H9 (cell line): ENCODE measurements around the gene TSPAN18. TPM values are rescaled to one million over a fixed set of nuclear protein-coding genes. Genes with fewer than 3 reads are reported as not detected.

Experiments used
- DNase-seq: peaks from one replicate; pipeline ENCODE4 v3.0.0-alpha.2; 2017
- H2AFZ ChIP-seq: one replicate; pipeline ENCODE4 v1.6.1; 2013; ENCODE audit warnings: mild to moderate bottlenecking, low read length, control low read depth, moderate library complexity
- H2AK5ac ChIP-seq: 2 replicates; pipeline ENCODE4 v1.6.1; 2013; ENCODE audit warnings: low read length, control low read depth, mixed read lengths; ENCODE audit not compliant: insufficient read length
- H2BK120ac ChIP-seq: one replicate; pipeline ENCODE4 v1.6.1; 2013; ENCODE audit warnings: low read depth, mild to moderate bottlenecking, low read length, control low read depth, inconsistent platforms; ENCODE audit not compliant: poor library complexity, severe bottlenecking
- H2BK12ac ChIP-seq: 2 replicates; pipeline ENCODE4 v1.6.1; 2013; ENCODE audit warnings: low read length, control low read depth, mixed read lengths, low read depth; ENCODE audit not compliant: insufficient read length
- H2BK15ac ChIP-seq: 2 replicates; pipeline ENCODE4 v1.6.1; 2013; ENCODE audit warnings: low read depth, low read length, control low read depth
- H2BK20ac ChIP-seq: one replicate; pipeline ENCODE4 v1.6.1; 2013; ENCODE audit warnings: low read depth, mild to moderate bottlenecking, low read length, control low read depth, inconsistent platforms; ENCODE audit not compliant: poor library complexity, severe bottlenecking
- H2BK5ac ChIP-seq: 2 replicates; pipeline ENCODE4 v1.6.1; 2013; ENCODE audit warnings: low read length, control low read depth, mixed read lengths; ENCODE audit not compliant: insufficient read length
- H3K14ac ChIP-seq: 2 replicates; pipeline ENCODE4 v1.6.1; 2013; ENCODE audit warnings: low read length, control low read depth; ENCODE audit not compliant: insufficient read depth
- H3K18ac ChIP-seq: 2 replicates; pipeline ENCODE4 v1.6.1; 2013; ENCODE audit warnings: low read depth, mild to moderate bottlenecking, mixed read lengths, low read length, control low read depth; ENCODE audit not compliant: insufficient read length
- H3K23ac ChIP-seq: 2 replicates; pipeline ENCODE4 v1.6.1; 2013; ENCODE audit warnings: low read length, control low read depth, mixed read lengths, low read depth; ENCODE audit not compliant: insufficient read length
- H3K23me2 ChIP-seq: 2 replicates; pipeline ENCODE4 v1.6.1; 2013; ENCODE audit warnings: low read depth, mild to moderate bottlenecking, mixed read lengths, low read length, control low read depth; ENCODE audit not compliant: insufficient read length, poor library complexity, severe bottlenecking
- H3K27ac ChIP-seq: 2 replicates; pipeline ENCODE4 v1.5.1; 2013; ENCODE audit warnings: low read length, control low read depth, mixed read lengths, low read depth; ENCODE audit not compliant: insufficient read length
- H3K27me3 ChIP-seq: 2 replicates; pipeline ENCODE4 v1.6.1; 2013; ENCODE audit warnings: low read length, control low read depth, inconsistent platforms; ENCODE audit not compliant: insufficient read depth
- H3K4ac ChIP-seq: 2 replicates; pipeline ENCODE4 v1.6.1; 2013; ENCODE audit warnings: low read depth, mild to moderate bottlenecking, control low read depth, inconsistent platforms, low read length, moderate library complexity
- H3K4me1 ChIP-seq: 2 replicates; pipeline ENCODE4 v1.6.1; 2013; ENCODE audit warnings: low read length, control low read depth, inconsistent platforms; ENCODE audit not compliant: insufficient read depth
- H3K4me2 ChIP-seq: 2 replicates; pipeline ENCODE4 v1.6.1; 2013; ENCODE audit warnings: low read length, control low read depth, mixed read lengths; ENCODE audit not compliant: insufficient read length, insufficient read depth
- H3K56ac ChIP-seq: 2 replicates; pipeline ENCODE4 v1.6.1; 2013; ENCODE audit warnings: low read depth, mild to moderate bottlenecking, mixed read lengths, low read length, control low read depth; ENCODE audit not compliant: insufficient read length
- H3K79me1 ChIP-seq: 2 replicates; pipeline ENCODE4 v1.6.1; 2013; ENCODE audit warnings: low read depth, mild to moderate bottlenecking, moderate library complexity, low read length, control low read depth, inconsistent platforms; ENCODE audit not compliant: insufficient read depth, poor library complexity, severe bottlenecking
- H3K79me2 ChIP-seq: 2 replicates; pipeline ENCODE4 v1.6.1; 2013; ENCODE audit warnings: low read length, control low read depth, inconsistent platforms; ENCODE audit not compliant: insufficient read depth
- H3K9ac ChIP-seq: 2 replicates; pipeline ENCODE4 v1.6.1; 2013; ENCODE audit warnings: low read length, control low read depth, mixed read lengths; ENCODE audit not compliant: insufficient read length; ENCODE audit errors: extremely low read depth
- H3K9me3 ChIP-seq: one replicate; pipeline ENCODE4 v1.6.1; 2013; ENCODE audit warnings: low read depth, low read length, inconsistent platforms; ENCODE audit not compliant: control insufficient read depth
- H3T11ph ChIP-seq: one replicate; pipeline ENCODE4 v1.6.1; 2013; ENCODE audit warnings: mild to moderate bottlenecking, low read length, control low read depth, inconsistent platforms
- H4K20me1 ChIP-seq: one replicate; pipeline ENCODE4 v1.6.1; 2013; ENCODE audit not compliant: control insufficient read depth, insufficient read length, insufficient read depth
- H4K5ac ChIP-seq: 2 replicates; pipeline ENCODE4 v1.6.1; 2013; ENCODE audit warnings: low read depth, mild to moderate bottlenecking, mixed read lengths, low read length, control low read depth; ENCODE audit not compliant: insufficient read length
- H4K8ac ChIP-seq: replicated peaks from 2 replicates; pipeline ENCODE4 v1.6.1; 2013; ENCODE audit warnings: low read length, control low read depth, mixed read lengths, low read depth; ENCODE audit not compliant: insufficient read length
- H4K91ac ChIP-seq: 2 replicates; pipeline ENCODE4 v1.6.1; 2013; ENCODE audit warnings: low read depth, mild to moderate bottlenecking, moderate library complexity, mixed read lengths, low read length, control low read depth; ENCODE audit not compliant: insufficient read length
- H3K27ac Mint-ChIP-seq, 3 experiments: 2 replicates in 2 of 3; 3 replicates in 1 of 3; pipeline ENCODE4 v1.8.0; 2020 to 2021; ENCODE audit warnings: mixed read lengths in 3 of 3, mild to moderate bottlenecking in 1 of 3, moderate library complexity in 1 of 3
- H3K27me3 Mint-ChIP-seq: 2 replicates; pipeline ENCODE4 v1.8.0; 2021; ENCODE audit warnings: low read depth, mild to moderate bottlenecking, moderate library complexity, mixed read lengths
- H3K36me3 Mint-ChIP-seq, 3 experiments: 2 replicates in 2 of 3; 3 replicates in 1 of 3; pipeline ENCODE4 v1.8.0; 2020 to 2021; ENCODE audit warnings: low read depth in 3 of 3, mixed read lengths in 3 of 3; ENCODE audit not compliant: insufficient read depth in 1 of 3
- H3K4me1 Mint-ChIP-seq, 2 experiments: 2 replicates each; pipeline ENCODE4 v1.8.0; 2020; ENCODE audit warnings: mixed read lengths in 2 of 2
- H3K4me3 Mint-ChIP-seq, 2 experiments: 2 replicates in 1 of 2; 3 replicates in 1 of 2; pipeline ENCODE4 v1.8.0; 2020 to 2021; ENCODE audit warnings: mild to moderate bottlenecking in 2 of 2, mixed read lengths in 2 of 2, moderate library complexity in 1 of 2
- H3K9me3 Mint-ChIP-seq, 2 experiments: 2 replicates in 1 of 2; 3 replicates in 1 of 2; pipeline ENCODE4 v1.8.0; 2020; ENCODE audit warnings: mild to moderate bottlenecking in 2 of 2, mixed read lengths in 2 of 2, moderate library complexity in 1 of 2
- WGBS: extraction: QIAGEN DNeasy Blood & Tissue Kit; methylation state at CpG from one replicate; pipeline ENCODE4 v1.1.7; 2013; ENCODE audit warnings: missing lambda C conversion rate, low lambda C conversion rate, mixed read lengths; ENCODE audit not compliant: insufficient read length; ENCODE audit errors: extremely low coverage; 5-methylcytosine and 5-hydroxymethylcytosine counted together
- total RNA-seq: library from RNA; stranded (reverse); gene quantifications from 2 replicates; pipeline ENCODE4 v1.2.1, GENCODE V29; 2021
- TF ChIP-seq, protein P1 (sequence below): fragments of 200-600 bp; sonication (generic); conservative IDR thresholded peaks from 3 replicates; pipeline ENCODE4 v1.8.0; 2021; ENCODE audit warnings: antibody characterized with exemption, mild to moderate bottlenecking

Gene TSPAN18
- total RNA-seq, 1 experiment from 2014 or later: 25.3 TPM

DNA sequence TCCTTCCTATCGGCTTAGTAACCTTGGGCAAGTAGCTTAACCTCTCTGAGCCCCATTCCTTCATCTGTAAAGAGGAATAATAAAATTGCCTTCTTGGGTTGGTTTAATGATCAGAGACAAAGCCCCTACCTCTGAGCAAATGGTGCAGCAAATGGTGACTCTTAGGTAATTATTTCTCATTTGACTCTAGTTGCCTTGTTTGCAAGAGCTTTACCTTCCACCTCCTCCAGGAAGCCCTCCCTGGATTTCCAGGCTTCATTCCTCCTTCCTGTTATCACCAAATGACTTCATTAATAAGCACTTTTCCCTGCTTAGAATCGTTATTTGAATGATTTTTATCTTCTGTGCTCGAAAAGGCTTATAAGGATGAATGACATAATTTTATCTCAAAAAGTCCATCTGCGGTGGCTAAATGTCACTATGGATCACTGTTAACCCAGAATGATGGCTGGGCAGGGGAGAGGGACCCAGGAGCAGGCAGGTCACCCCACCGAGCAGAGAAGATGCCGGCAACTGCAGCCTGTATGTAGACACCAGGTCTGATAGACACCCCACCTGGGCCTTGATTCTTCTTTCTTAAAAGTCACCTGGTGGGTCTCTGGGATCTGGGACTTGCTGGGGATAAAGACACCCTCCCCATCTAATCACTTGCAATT, 106.6 kb downstream of the TSPAN18 start:
- H3K36me3 Mint-ChIP-seq: peaks cover 0 to 12% (median 6%) of the 10 kb centered on the region in 3 experiments; a peak in 4 of 7 replicates
- H3T11ph ChIP-seq: no peak overlapping the region
- H3K9ac ChIP-seq: no peak overlapping the region
- no peak overlapping the region for H3K14ac ChIP-seq
- DNase-seq: no peak
- no peak overlapping the region for H2BK20ac ChIP-seq
- no peak overlapping the region for H2AK5ac ChIP-seq
- H2BK5ac ChIP-seq: no peak overlapping the region
- H2BK120ac ChIP-seq: no peak overlapping the region
- H2BK15ac ChIP-seq: no peak overlapping the region
- H3K27me3 ChIP-seq: no peaks in the 10 kb centered on the region
- no peaks in the 10 kb centered on the region for H3K9me3 ChIP-seq
- H3K4me1 ChIP-seq: peaks cover 16% of the 10 kb centered on the region; the same call in 1 of the 2 replicates
- peaks cover 49 to 52% of the 10 kb centered on the region in 2 experiments for H3K4me1 Mint-ChIP-seq
- H4K91ac ChIP-seq: no peak overlapping the region
- H3K18ac ChIP-seq: no peak overlapping the region
- WGBS: no CpG with 5 or more reads among the region's 6 CpGs
- peaks cover 2% of the 10 kb centered on the region for H4K20me1 ChIP-seq
- no peak overlapping the region for H4K8ac ChIP-seq
- H3K23me2 ChIP-seq: no peaks in the 10 kb centered on the region
- H3K23ac ChIP-seq: no peak overlapping the region
- no peak overlapping the region for H3K4me3 Mint-ChIP-seq
- H3K4ac ChIP-seq: no peak overlapping the region
- H3K27ac Mint-ChIP-seq: peak overlapping the region in 2 of 3 experiments; percentile 31 to 61; a peak in 3 of 7 replicates
- no peak overlapping the region for H3K56ac ChIP-seq
- no peak overlapping the region for H3K27ac ChIP-seq
- no peak overlapping the region for H2BK12ac ChIP-seq
- H3K27me3 Mint-ChIP-seq: peaks cover 30% of the 10 kb centered on the region
- peaks cover 5 to 11% of the 10 kb centered on the region in 2 experiments for H3K9me3 Mint-ChIP-seq
- H2AFZ ChIP-seq: no peak overlapping the region
- no peak overlapping the region for H3K4me2 ChIP-seq
- H4K5ac ChIP-seq: no peak overlapping the region
- no peaks in the 10 kb centered on the region for H3K79me2 ChIP-seq
- H3K79me1 ChIP-seq: no peaks in the 10 kb centered on the region
- TF ChIP-seq, protein P1, sequence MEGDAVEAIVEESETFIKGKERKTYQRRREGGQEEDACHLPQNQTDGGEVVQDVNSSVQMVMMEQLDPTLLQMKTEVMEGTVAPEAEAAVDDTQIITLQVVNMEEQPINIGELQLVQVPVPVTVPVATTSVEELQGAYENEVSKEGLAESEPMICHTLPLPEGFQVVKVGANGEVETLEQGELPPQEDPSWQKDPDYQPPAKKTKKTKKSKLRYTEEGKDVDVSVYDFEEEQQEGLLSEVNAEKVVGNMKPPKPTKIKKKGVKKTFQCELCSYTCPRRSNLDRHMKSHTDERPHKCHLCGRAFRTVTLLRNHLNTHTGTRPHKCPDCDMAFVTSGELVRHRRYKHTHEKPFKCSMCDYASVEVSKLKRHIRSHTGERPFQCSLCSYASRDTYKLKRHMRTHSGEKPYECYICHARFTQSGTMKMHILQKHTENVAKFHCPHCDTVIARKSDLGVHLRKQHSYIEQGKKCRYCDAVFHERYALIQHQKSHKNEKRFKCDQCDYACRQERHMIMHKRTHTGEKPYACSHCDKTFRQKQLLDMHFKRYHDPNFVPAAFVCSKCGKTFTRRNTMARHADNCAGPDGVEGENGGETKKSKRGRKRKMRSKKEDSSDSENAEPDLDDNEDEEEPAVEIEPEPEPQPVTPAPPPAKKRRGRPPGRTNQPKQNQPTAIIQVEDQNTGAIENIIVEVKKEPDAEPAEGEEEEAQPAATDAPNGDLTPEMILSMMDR: no peak
